ENCODE results near the gene SPATS2L. TPM values are rescaled to one million over a fixed set of nuclear protein-coding genes. Genes with fewer than 3 reads are reported as not detected.

SPATS2L gene
- total and polyA plus RNA-seq, 2 experiments from 2014 or later, result 118 to 154 TPM

DNA sequence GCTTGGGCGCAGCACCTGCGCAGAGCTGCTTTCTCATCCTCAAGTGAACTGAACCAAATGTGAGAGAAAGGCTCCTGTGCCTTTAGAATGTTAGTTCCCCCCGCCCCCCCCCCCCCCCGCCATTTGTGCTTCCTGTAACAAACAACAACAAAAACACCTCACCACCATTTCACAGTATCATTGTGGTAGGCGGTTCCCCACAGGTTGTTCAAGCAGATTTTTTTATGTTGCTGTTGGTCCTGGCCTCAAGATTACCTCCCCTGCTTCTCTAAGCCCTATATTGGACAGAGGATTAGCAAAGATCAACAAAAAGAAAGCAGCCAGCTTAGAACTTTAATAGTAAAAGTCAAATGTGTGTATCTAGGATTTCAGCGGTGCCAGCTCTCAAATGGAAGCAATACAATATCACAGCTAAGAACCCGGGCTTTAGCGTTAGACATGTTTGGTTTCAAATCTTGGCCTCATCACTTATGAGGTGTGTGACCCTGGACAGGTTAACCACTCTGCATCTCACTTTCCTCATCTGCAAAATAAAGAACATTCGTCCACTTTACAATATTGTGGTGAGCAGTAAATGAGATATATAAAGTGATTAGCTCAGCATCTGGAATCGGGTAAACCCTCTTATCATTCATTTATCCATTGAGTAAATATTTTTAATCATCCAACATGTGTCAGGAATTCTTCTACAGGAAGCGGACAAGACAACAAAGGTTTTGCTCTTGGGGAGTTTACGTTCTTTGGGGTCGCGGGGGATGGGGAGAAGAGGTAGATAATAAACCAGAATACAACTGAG, 118.7 kb downstream of the SPATS2L start (continued):
- TF ChIP-seq, protein P1, sequence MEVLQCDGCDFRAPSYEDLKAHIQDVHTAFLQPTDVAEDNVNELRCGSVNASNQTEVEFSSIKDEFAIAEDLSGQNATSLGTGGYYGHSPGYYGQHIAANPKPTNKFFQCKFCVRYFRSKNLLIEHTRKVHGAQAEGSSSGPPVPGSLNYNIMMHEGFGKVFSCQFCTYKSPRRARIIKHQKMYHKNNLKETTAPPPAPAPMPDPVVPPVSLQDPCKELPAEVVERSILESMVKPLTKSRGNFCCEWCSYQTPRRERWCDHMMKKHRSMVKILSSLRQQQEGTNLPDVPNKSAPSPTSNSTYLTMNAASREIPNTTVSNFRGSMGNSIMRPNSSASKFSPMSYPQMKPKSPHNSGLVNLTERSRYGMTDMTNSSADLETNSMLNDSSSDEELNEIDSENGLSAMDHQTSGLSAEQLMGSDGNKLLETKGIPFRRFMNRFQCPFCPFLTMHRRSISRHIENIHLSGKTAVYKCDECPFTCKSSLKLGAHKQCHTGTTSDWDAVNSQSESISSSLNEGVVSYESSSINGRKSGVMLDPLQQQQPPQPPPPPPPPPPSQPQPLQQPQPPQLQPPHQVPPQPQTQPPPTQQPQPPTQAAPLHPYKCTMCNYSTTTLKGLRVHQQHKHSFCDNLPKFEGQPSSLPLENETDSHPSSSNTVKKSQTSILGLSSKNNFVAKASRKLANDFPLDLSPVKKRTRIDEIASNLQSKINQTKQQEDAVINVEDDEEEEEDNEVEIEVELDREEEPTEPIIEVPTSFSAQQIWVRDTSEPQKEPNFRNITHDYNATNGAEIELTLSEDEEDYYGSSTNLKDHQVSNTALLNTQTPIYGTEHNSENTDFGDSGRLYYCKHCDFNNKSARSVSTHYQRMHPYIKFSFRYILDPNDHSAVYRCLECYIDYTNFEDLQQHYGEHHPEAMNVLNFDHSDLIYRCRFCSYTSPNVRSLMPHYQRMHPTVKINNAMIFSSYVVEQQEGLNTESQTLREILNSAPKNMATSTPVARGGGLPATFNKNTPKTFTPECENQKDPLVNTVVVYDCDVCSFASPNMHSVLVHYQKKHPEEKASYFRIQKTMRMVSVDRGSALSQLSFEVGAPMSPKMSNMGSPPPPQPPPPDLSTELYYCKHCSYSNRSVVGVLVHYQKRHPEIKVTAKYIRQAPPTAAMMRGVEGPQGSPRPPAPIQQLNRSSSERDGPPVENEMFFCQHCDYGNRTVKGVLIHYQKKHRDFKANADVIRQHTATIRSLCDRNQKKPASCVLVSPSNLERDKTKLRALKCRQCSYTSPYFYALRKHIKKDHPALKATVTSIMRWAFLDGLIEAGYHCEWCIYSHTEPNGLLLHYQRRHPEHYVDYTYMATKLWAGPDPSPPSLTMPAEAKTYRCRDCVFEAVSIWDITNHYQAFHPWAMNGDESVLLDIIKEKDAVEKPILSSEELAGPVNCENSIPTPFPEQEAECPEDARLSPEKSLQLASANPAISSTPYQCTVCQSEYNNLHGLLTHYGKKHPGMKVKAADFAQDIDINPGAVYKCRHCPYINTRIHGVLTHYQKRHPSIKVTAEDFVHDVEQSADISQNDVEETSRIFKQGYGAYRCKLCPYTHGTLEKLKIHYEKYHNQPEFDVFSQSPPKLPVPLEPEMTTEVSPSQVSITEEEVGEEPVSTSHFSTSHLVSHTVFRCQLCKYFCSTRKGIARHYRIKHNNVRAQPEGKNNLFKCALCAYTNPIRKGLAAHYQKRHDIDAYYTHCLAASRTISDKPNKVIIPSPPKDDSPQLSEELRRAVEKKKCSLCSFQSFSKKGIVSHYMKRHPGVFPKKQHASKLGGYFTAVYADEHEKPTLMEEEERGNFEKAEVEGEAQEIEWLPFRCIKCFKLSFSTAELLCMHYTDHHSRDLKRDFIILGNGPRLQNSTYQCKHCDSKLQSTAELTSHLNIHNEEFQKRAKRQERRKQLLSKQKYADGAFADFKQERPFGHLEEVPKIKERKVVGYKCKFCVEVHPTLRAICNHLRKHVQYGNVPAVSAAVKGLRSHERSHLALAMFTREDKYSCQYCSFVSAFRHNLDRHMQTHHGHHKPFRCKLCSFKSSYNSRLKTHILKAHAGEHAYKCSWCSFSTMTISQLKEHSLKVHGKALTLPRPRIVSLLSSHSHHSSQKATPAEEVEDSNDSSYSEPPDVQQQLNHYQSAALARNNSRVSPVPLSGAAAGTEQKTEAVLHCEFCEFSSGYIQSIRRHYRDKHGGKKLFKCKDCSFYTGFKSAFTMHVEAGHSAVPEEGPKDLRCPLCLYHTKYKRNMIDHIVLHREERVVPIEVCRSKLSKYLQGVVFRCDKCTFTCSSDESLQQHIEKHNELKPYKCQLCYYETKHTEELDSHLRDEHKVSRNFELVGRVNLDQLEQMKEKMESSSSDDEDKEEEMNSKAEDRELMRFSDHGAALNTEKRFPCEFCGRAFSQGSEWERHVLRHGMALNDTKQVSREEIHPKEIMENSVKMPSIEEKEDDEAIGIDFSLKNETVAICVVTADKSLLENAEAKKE (CRISPR knock-in tag; IDR thresholded peaks at IDR 0.05), result no peak
- TF ChIP-seq STAT1 (IDR thresholded peaks at IDR 0.05; ENCODE audit: unreplicated experiment) (no peak), CREB1 (CRISPR knock-in tag; IDR thresholded peaks at IDR 0.05; ENCODE audit: low read depth) (no peak), ZNF114 (CRISPR knock-in tag; IDR thresholded peaks at IDR 0.05) (no peak), ZNF331 (CRISPR knock-in tag; IDR thresholded peaks at IDR 0.05; ENCODE audit: low read depth) (no peak), JUNB (IDR thresholded peaks at IDR 0.05; ENCODE audit: unreplicated experiment) (no peak), POLR2AphosphoS5 (IDR thresholded peaks at IDR 0.05; ENCODE audit: low read depth) (no peak)

DNA sequence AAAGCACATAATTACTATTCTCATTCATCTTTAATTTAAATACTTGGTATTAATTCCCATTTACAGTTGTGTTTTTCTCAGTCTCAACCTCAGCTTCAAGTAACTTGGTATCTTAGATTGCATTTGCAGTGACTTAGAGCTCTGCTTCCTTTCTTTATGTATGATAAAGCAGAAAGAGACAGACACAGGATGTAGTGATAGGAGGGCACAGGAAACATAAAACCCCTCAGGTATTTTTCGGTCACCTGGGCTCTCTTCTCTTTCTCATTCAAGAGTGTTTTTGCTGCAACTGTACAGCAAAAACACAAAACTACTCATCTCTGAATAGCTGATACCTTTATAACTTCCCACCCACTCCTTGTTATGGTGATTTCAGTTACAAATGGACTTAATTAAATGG, 120.3 kb downstream of the SPATS2L start:
- no peak overlapping the region for H3K4me2 ChIP-seq
- peaks cover 6% of the 10 kb centered on the region; the same call in 1 of the 2 replicates for H3K36me3 ChIP-seq (ENCODE audit: insufficient read depth)
- no peaks in the 10 kb centered on the region for H3K9me2 ChIP-seq (ENCODE audit: insufficient read depth)
- no peak overlapping the region for H2AFZ ChIP-seq
- ATAC-seq, result no peak
- no peaks in the 10 kb centered on the region for H3F3A ChIP-seq (replicated peaks; ENCODE audit: low read depth)
- no peaks in the 10 kb centered on the region for H4K20me1 ChIP-seq (replicated peaks; ENCODE audit: insufficient read depth)
- no peak overlapping the region for H3K4me3 ChIP-seq
- no peak overlapping the region for H3K27ac Mint-ChIP-seq
- peaks cover 4% of the 10 kb centered on the region for H3K27me3 Mint-ChIP-seq (ENCODE audit: insufficient read depth, low read depth, poor library complexity)
- peaks cover 10% of the 10 kb centered on the region for H3K4me1 ChIP-seq (ENCODE audit: insufficient read depth)
- H3K4me1 Mint-ChIP-seq, result peaks cover 15% of the 10 kb centered on the region
- no peaks in the 10 kb centered on the region for H3K79me2 ChIP-seq (replicated peaks; ENCODE audit: insufficient read depth)
- no peaks in the 10 kb centered on the region for H3K9me3 Mint-ChIP-seq
- peak overlapping the region; percentile 51 for H3K27ac ChIP-seq (ENCODE audit: low read depth)
- no peak overlapping the region for H3K4me3 Mint-ChIP-seq
- no peak for DNase-seq (ENCODE audit: low spot score)
- H3K27me3 ChIP-seq (ENCODE audit: insufficient read depth), result no peaks in the 10 kb centered on the region
- H3K36me3 Mint-ChIP-seq (ENCODE audit: low read depth), result peaks cover 28% of the 10 kb centered on the region
- TF ChIP-seq, protein P2, sequence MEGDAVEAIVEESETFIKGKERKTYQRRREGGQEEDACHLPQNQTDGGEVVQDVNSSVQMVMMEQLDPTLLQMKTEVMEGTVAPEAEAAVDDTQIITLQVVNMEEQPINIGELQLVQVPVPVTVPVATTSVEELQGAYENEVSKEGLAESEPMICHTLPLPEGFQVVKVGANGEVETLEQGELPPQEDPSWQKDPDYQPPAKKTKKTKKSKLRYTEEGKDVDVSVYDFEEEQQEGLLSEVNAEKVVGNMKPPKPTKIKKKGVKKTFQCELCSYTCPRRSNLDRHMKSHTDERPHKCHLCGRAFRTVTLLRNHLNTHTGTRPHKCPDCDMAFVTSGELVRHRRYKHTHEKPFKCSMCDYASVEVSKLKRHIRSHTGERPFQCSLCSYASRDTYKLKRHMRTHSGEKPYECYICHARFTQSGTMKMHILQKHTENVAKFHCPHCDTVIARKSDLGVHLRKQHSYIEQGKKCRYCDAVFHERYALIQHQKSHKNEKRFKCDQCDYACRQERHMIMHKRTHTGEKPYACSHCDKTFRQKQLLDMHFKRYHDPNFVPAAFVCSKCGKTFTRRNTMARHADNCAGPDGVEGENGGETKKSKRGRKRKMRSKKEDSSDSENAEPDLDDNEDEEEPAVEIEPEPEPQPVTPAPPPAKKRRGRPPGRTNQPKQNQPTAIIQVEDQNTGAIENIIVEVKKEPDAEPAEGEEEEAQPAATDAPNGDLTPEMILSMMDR (conservative IDR thresholded peaks at IDR 0.05; ENCODE audit: low read depth in 2 of 2), result no peak
- TF ChIP-seq, protein P3, sequence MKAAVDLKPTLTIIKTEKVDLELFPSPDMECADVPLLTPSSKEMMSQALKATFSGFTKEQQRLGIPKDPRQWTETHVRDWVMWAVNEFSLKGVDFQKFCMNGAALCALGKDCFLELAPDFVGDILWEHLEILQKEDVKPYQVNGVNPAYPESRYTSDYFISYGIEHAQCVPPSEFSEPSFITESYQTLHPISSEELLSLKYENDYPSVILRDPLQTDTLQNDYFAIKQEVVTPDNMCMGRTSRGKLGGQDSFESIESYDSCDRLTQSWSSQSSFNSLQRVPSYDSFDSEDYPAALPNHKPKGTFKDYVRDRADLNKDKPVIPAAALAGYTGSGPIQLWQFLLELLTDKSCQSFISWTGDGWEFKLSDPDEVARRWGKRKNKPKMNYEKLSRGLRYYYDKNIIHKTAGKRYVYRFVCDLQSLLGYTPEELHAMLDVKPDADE (IDR thresholded peaks at IDR 0.05), result no peak
- TF ChIP-seq EZH2phosphoT487 (IDR thresholded peaks at IDR 0.05; ENCODE audit: unreplicated experiment), result no peak
- TF ChIP-seq STAT1 (IDR thresholded peaks at IDR 0.05; ENCODE audit: unreplicated experiment), result no peak

Data from GM23338 (cell line).